Subcutaneous adipose tissue (tissue), 4 donors: Measurements from ENCODE around the gene TGFBR2. TPM values are rescaled to one million over a fixed set of nuclear protein-coding genes. Genes with fewer than 3 reads are reported as not detected.

Source experiments
- CTCF ChIP-seq: fragments of 450-650 bp; IDR thresholded peaks from one replicate; pipeline ENCODE4 v1.5.1; 2016; ENCODE audit warnings: low read depth, mild to moderate bottlenecking, control low read depth, antibody characterized with exemption, moderate library complexity
- total RNA-seq, 4 donors: library from RNA; depleted of rRNA; stranded (reverse); fragments of >200 nt; gene quantifications; one replicate each; pipeline ENCODE4 v1.1.0, GENCODE V29; 2016

The TGFBR2 gene
- total RNA-seq, 4 donors from 2014 or later, result 237 to 388 (median 287) TPM

DNA sequence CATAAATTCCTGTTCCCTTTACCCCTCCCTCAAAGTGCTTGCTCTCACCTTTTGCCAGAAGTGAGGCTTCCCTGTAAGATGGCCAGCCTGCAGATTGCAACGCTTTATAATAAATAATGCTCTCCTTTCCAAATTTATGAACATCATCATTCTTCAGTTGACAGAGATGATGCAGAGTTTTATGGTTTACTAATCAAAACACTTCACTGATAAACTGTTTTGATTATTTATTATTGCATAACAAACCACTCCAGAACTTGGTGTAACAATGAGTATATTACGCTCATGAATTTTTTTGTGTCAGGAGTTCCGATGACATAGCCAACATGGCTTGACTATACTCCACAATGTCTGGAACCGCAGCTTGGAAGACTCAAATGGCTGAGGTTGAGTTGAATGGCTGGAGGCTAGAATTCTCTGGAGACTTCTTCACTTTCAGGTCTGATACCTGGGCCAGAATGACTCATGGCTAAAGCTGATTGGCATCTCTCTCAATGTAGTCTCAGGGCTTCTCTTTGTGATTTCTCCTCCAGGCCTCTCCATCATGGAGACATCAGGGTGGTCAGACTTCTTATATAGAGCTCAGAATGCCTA, 27.3 kb upstream of the TGFBR2 start:
- no peak for TF ChIP-seq CTCF

- TF ChIP-seq CTCF, result no peak
These were observed 25.3 kb upstream of the TGFBR2 start for GRCh38 chr3:30581067-30581585.

DNA sequence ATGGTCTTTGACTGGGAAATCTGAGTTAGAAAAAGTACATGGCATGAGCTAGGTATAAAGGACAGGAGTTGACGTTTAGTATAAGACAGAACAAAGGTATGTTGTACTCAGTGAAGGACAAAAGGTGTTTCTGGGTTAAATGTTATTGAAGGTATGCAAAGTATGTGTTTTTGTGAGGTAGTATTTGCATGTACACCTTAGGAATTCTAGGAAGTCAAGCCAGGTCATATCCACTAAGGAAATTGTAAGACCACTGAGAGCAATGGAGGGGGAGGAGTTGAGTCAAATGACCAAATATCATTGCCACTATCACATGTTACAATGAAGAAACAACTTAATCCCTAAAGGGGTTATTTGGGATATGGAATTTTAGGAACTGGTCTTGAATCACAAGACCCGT, 24.4 kb upstream of the TGFBR2 start:
- no peak for TF ChIP-seq CTCF

DNA sequence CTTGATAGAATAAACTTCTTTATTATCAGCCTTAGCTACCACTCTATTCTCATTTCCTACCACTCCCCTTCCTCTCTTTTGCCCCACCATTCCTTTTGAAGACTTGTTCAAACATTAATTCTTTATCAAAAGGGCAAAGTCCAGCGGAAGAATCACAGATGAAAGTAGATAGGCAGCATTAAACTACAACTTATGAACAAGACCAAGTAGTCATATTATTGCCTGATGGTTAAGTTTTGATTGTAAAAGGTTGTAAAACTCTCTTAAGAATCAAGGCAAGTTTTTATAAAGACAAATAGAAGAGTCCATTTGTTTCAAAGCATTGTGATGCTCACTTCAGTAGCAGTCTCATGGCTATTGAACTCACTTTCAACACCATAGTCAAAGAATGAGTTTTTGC, 22.4 kb upstream of the TGFBR2 start:
- TF ChIP-seq CTCF, result no peak

DNA sequence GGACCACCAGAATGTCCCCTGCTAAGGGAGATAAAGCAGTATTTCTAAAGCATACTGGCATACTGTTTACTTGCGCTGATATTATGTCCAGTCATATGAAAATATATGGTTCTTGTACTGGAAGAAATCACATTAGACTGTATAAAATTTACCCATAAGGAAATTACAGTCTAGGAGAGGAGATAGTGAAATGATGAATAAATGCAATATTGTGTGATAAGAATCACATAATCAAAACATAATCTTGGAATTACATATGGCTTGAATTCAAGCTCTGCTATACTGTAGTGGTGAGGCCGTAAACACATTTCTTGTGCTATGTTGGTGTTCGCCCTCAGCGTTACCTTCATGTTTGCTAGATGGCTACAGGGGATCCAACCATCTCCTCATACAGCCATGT, 20.7 kb upstream of the TGFBR2 start:
- TF ChIP-seq CTCF, result no peak

GRCh38 chr3:30586096-30586805, 20.1 kb upstream of the TGFBR2 start:
- TF ChIP-seq CTCF, result no peak

DNA sequence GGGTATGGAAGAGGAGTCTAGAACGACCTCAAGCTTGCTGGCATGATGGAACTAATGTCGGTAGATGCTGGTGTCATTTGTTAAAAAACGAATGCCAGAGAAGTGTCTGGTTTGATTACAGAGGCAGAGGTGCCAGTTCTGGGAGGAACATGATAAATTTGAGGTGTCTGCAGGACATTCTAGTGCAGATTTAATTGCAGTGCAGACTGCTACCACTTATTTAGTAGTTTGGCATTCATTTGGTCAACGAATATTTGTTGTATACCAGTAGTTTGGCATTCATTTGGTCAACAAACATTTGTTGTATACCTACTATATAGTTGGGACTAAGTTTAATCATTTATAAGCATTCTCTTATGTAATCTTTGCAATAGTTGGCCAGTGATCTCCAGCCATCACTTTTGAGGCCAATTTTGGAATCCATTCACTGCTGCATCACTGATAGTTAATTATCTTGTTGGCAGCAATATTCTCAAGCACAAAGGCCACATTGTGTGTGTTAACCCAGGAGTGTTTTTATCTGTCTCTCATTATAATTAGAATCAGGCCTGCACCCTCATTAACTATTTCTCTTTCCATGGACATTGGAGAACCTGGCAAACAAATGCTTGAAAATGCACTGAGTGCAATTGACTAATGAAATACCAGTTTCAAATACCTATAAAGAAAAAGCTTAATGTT, 19.5 kb upstream of the TGFBR2 start:
- TF ChIP-seq CTCF, result no peak
